ENCODE data around the gene PAPPA. TPM values are rescaled to one million over a fixed set of nuclear protein-coding genes. Genes with fewer than 3 reads are reported as not detected.

Gene PAPPA
- total and polyA plus RNA-seq, 9 of the 15 experiments (the other 6 are each of a cell fraction or from before 2014, with no cell fraction given) = 0.06 to 0.18 (median 0.11) TPM

DNA sequence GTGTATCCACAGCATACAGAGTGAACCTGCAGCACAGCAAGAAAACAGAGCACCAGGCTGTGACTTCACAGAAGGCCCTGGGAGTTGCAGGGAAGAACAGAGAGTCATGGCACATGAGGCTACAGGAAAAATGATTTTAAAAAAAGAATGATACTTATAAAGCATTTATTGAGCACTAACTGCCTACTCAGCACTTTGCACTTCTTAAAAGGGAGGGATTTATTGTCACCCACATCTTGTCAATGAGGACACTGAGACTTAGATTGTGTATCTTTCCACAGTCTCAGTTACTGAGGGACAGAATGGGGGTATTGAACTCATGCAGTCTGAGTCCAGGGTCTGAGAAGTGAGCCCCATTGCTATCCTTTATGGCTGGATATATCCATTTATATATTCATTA lies 288.9 kb downstream of the PAPPA start:
- BruUV-seq (replicated peaks) = no TSS peak
- H3K27ac ChIP-seq (ENCODE audit: extremely low read depth, low read depth, low read length) = no peak overlapping the region
- intact Hi-C loops (cut with micrococcal nuclease) = no loop called here
- CTCF ChIA-PET (ENCODE audit: low intra/inter-chr PET ratio) = interaction anchor here (0.6 kb wide), 1 partner anchor 18 kb away, joined by 4 read pairs; no protein-coding TSS in a partner anchor
- H3K36me3 ChIP-seq (ENCODE audit: control insufficient read depth, insufficient read depth, low read length) = no peaks in the 10 kb centered on the region
- no peak overlapping the region for H2AFZ ChIP-seq (ENCODE audit: low read depth, low read length)
- no peaks in the 10 kb centered on the region for H3K79me2 ChIP-seq (ENCODE audit: control insufficient read depth, insufficient read depth, low read length)
- in situ Hi-C loops (cut with MboI) = no loop called here
- H3K9ac ChIP-seq (ENCODE audit: insufficient read depth in 1 of 2, low read depth in 2 of 2, low read length in 2 of 2) = no peak overlapping the region
- ATAC-seq (no peak), DNase-seq (ENCODE audit: extremely low read depth in 1 of 4, low spot score in 3 of 4) (no peak), FAIRE-seq (no peak)
- POLR2A ChIA-PET = interaction anchor here (1.2 kb wide), 1 partner anchor 20 kb away, joined by 3 read pairs; no protein-coding TSS in a partner anchor
- H4K20me1 ChIP-seq (replicated peaks; ENCODE audit: control insufficient read depth, insufficient read depth, low read length) = no peaks in the 10 kb centered on the region
- H3K4me2 ChIP-seq (ENCODE audit: insufficient read depth, low read length) = no peak overlapping the region
- H3K27me3 ChIP-seq (ENCODE audit: control insufficient read depth in 2 of 2, insufficient read depth in 2 of 2, low read length in 2 of 2) = no peaks in the 10 kb centered on the region
- H3K9me1 ChIP-seq (ENCODE audit: control insufficient read depth, insufficient read depth, low read length) = no peaks in the 10 kb centered on the region
- H3K4me3 ChIP-seq = no peak overlapping the region
- TF ChIP-seq ZNF354B (CRISPR knock-in tag; IDR thresholded peaks at IDR 0.05) (no peak), MCM3 (IDR thresholded peaks at IDR 0.05) (no peak), ZNF561 (CRISPR knock-in tag; conservative IDR thresholded peaks at IDR 0.05) (no peak), TSC22D4 (tag; IDR thresholded peaks at IDR 0.05) (no peak), ZNF316 (IDR thresholded peaks at IDR 0.05) (peak; percentile 94), MAFF (IDR thresholded peaks at IDR 0.05; ENCODE audit: low read length) (peak; percentile 91), JUNB (CRISPR knock-in tag; conservative IDR thresholded peaks at IDR 0.05) (no peak), MAFG (tag; conservative IDR thresholded peaks at IDR 0.05) (peak; percentile 89), HDAC8 (tag; IDR thresholded peaks at IDR 0.05) (no peak), C11orf30 (IDR thresholded peaks at IDR 0.05; ENCODE audit: low read depth) (peak; percentile 90), FOXA1 (IDR thresholded peaks at IDR 0.05; ENCODE audit: borderline replicate concordance) (no peak), ZNF431 (CRISPR knock-in tag; IDR thresholded peaks at IDR 0.05) (no peak), CEBPB (tag; IDR thresholded peaks at IDR 0.05) (no peak), MAFK (IDR thresholded peaks at IDR 0.05; ENCODE audit: low read length) (peak; percentile 92)
- TF ChIP-seq, protein P1, sequence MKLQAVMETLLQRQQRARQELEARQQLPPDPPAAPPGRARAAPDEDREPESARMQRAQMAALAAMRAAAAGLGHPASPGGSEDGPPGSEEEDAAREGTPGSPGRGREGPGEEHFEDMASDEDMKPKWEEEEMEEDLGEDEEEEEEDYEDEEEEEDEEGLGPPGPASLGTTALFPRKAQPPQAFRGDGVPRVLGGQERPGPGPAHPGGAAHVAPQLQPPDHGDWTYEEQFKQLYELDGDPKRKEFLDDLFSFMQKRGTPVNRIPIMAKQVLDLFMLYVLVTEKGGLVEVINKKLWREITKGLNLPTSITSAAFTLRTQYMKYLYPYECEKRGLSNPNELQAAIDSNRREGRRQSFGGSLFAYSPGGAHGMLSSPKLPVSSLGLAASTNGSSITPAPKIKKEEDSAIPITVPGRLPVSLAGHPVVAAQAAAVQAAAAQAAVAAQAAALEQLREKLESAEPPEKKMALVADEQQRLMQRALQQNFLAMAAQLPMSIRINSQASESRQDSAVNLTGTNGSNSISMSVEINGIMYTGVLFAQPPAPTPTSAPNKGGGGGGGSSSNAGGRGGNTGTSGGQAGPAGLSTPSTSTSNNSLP (IDR thresholded peaks at IDR 0.05; ENCODE audit: borderline replicate concordance, low read depth, low read length) = no peak
- peaks cover 9 to 31% of the 10 kb centered on the region in 2 experiments; a peak in 4 of 5 replicates for H3K4me1 ChIP-seq (replicated peaks in 1 of 2; ENCODE audit: control insufficient read depth in 2 of 2, insufficient read depth in 2 of 2, low read length in 2 of 2)
- H3K9me3 ChIP-seq (replicated peaks; ENCODE audit: control insufficient read depth, insufficient read depth, low read depth, low read length) = no peaks in the 10 kb centered on the region
